Activated CD4-positive, alpha-beta memory T cell treated with anti-CD3 and anti-CD28 coated beads for 36 hours (primary cell): ENCODE results near the gene KRT74. TPM values are rescaled to one million over a fixed set of nuclear protein-coding genes. Genes with fewer than 3 reads are reported as not detected.
"Not testable (repeated sequence)": the region's sequence is repeated elsewhere in the genome, so short reads cannot be mapped to it uniquely, and the experiment has no call there.

Source experiments
- CTCF ChIA-PET: fragments of 350-600 bp; sonication (Branson Sonifier 250); formaldehyde crosslinking; loops from one replicate; lab custom pipeline; 2021; ENCODE audit warnings: antibody characterized with exemption, inconsistent platforms; lab: Charles Lee
- POLR2A ChIA-PET: fragments of 350-600 bp; sonication (Branson Sonifier 250); formaldehyde crosslinking; loops from one replicate; lab custom pipeline; 2021; ENCODE audit warnings: antibody characterized with exemption; lab: Charles Lee
- DNase-seq: peaks from one replicate; pipeline ENCODE4 v3.0.0-alpha.2; 2020
- H3K27ac Mint-ChIP-seq: one replicate; pipeline ENCODE4 v1.8.0; 2021; ENCODE audit warnings: mixed read lengths
- H3K27me3 Mint-ChIP-seq: one replicate; pipeline ENCODE4 v1.8.0; 2021; ENCODE audit warnings: mixed read lengths
- H3K36me3 Mint-ChIP-seq: one replicate; pipeline ENCODE4 v1.8.0; 2021; ENCODE audit warnings: mixed read lengths
- H3K4me1 Mint-ChIP-seq: one replicate; pipeline ENCODE4 v1.8.0; 2021; ENCODE audit warnings: low read depth, mixed read lengths
- H3K4me3 Mint-ChIP-seq: one replicate; pipeline ENCODE4 v1.8.0; 2021; ENCODE audit warnings: mild to moderate bottlenecking, mixed read lengths
- H3K9me3 Mint-ChIP-seq: one replicate; pipeline ENCODE4 v1.8.0; 2021; ENCODE audit warnings: mixed read lengths
- intact Hi-C: fragments of 100-400 bp; cut with micrococcal nuclease; formaldehyde crosslinking; loops from one replicate; pipeline ENCODE4 v1.15.1; 2023
- total RNA-seq, 2 experiments: library from RNA; stranded (reverse); gene quantifications; one replicate each; pipeline ENCODE4 v1.2.3, GENCODE V29; 2021

The KRT74 gene
- total RNA-seq, 2 experiments from 2014 or later, result not detected

DNA sequence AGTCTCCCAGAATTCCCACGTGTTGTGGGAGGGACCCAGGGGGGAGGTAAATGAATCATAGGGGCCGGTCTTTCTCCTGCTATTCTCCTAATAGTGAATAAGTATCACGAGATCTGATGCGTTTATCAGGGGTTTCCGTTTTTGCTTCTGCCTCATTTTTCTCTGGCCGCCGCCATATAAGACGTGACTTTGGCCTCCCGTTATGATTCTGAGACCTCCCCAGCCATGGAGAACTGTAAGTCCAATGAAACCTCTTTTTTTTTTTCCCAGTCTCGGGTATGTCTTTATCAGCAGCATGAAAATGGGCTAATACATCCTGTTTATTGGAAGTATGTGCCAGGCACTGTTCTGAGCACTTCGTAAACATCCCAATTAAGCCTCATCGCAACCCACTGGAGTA lies 26.8 kb upstream of the KRT74 start:
- no peak for DNase-seq
- peaks cover 2% of the 10 kb centered on the region for H3K27me3 Mint-ChIP-seq
- POLR2A ChIA-PET, result no interaction called here
- CTCF ChIA-PET, result no interaction called here
- no peak overlapping the region for H3K4me3 Mint-ChIP-seq
- peaks cover 16% of the 10 kb centered on the region for H3K4me1 Mint-ChIP-seq
- H3K9me3 Mint-ChIP-seq, result no peaks in the 10 kb centered on the region
- intact Hi-C loops, result no loop called here
- no peak overlapping the region for H3K27ac Mint-ChIP-seq
- H3K36me3 Mint-ChIP-seq, result no peaks in the 10 kb centered on the region

- peaks cover 2% of the 10 kb centered on the region for H3K27me3 Mint-ChIP-seq
- H3K27ac Mint-ChIP-seq, result no peak overlapping the region
- intact Hi-C loops, result no loop called here
- ChIA-PET CTCF (no interaction called here), POLR2A (no interaction called here)
- no peaks in the 10 kb centered on the region for H3K36me3 Mint-ChIP-seq
- no peak for DNase-seq
- H3K4me3 Mint-ChIP-seq, result no peak overlapping the region
- peaks cover 13% of the 10 kb centered on the region for H3K4me1 Mint-ChIP-seq
- H3K9me3 Mint-ChIP-seq, result no peaks in the 10 kb centered on the region
These were observed 26.4 kb upstream of the KRT74 start for GRCh38 chr12:52600071-52600470.

DNA sequence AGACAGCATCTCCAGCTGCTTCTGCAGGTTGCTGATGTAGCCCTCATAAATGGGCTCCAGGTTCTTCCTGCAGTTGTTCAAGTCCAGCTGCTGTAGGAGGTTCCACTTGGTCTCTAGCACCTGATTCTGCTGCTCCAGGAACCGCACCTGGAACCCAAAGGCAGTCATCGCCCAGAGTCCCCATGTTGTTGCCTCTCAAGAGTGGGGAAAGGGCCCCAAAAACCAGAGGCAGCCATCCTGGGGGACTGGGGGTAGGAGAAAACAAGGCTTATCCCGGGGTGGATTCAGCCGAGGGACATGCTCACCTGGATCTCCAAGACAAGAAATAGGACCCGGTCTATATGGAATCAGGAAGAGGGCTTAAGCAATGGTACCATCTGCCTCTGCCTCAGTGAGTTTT lies 25.3 kb upstream of the KRT74 start:
- Mint-ChIP-seq H3K4me3 (no peak overlapping the region), H3K27ac (no peak overlapping the region), H3K9me3 (no peaks in the 10 kb centered on the region), H3K36me3 (no peaks in the 10 kb centered on the region), H3K4me1 (peaks cover 6% of the 10 kb centered on the region), H3K27me3 (peaks cover 2% of the 10 kb centered on the region)
- POLR2A ChIA-PET, result no interaction called here
- CTCF ChIA-PET, result no interaction called here
- DNase-seq, result no peak
- intact Hi-C loops, result no loop called here

GRCh38 chr12:52594237-52594636 lies 20.6 kb upstream of the KRT74 start:
- CTCF ChIA-PET, result interaction anchor here (0.6 to 1.4 kb wide), 3 partner anchors 11 to 272 kb away, joined by 3 to 5 read pairs (median 3); no protein-coding TSS in a partner anchor
- H3K4me1 Mint-ChIP-seq, intact Hi-C loops, POLR2A ChIA-PET, H3K36me3 Mint-ChIP-seq, H3K4me3 Mint-ChIP-seq, H3K27me3 Mint-ChIP-seq, H3K27ac Mint-ChIP-seq, H3K9me3 Mint-ChIP-seq, DNase-seq: not testable (repeated sequence)

DNA sequence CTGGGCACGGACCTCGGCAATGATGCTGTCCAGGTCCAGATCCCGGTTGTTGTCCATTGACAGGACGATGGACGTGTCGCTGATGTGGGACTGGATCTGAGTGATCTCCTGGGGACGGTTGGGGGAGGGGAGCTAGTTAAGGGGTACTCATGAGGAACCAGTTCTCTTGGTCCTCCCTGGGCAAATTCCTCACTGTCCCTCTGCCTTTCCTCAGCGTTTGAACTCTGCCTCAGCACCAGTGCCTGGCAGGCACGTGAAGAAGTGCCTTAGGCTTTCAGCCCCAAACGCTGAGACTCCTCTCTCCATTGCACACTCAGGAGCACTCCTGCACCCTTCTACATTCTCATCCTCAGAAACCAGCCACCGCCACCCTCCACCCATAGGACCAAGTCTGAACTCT lies 17.9 kb upstream of the KRT74 start:
- DNase-seq, result no peak
- no peak overlapping the region for H3K4me3 Mint-ChIP-seq
- POLR2A ChIA-PET, result no interaction called here
- no peaks in the 10 kb centered on the region for H3K36me3 Mint-ChIP-seq
- peaks cover 4% of the 10 kb centered on the region for H3K4me1 Mint-ChIP-seq
- H3K27me3 Mint-ChIP-seq, result peaks cover 2% of the 10 kb centered on the region
- intact Hi-C loops, result no loop called here
- CTCF ChIA-PET, result no interaction called here
- no peak overlapping the region for H3K27ac Mint-ChIP-seq
- H3K9me3 Mint-ChIP-seq, result no peaks in the 10 kb centered on the region

DNA sequence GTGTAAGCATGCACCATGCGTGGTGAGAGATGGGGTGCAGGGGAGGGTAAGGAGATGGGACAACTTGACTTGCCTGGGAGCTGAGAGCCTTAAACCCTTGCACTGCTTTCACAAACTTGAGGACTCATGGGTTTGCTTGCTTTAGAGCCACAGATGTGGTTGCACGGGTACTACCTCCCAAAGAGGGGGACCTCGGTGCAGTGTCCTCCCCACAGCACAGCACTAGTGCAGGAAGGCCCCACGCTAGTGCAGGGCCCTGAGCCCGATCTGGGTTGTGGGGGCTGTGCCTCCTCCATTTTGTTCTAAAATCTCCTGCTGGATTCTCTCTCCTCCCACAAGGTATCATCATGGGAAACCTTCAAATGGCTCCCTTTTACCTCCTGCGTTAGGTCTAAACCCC lies 16.4 kb upstream of the KRT74 start:
- ChIA-PET CTCF (interaction anchor here (1.2 to 2.0 kb wide), 2 partner anchors 281 to 290 kb away, joined by 3 to 8 read pairs; no protein-coding TSS in a partner anchor), POLR2A (no interaction called here)
- Mint-ChIP-seq H3K36me3 (no peaks in the 10 kb centered on the region), H3K4me1 (peaks cover 16% of the 10 kb centered on the region), H3K27ac (no peak overlapping the region), H3K4me3 (no peak overlapping the region), H3K9me3 (no peaks in the 10 kb centered on the region), H3K27me3 (no peaks in the 10 kb centered on the region)
- intact Hi-C loops, result no loop called here
- no peak for DNase-seq

DNA sequence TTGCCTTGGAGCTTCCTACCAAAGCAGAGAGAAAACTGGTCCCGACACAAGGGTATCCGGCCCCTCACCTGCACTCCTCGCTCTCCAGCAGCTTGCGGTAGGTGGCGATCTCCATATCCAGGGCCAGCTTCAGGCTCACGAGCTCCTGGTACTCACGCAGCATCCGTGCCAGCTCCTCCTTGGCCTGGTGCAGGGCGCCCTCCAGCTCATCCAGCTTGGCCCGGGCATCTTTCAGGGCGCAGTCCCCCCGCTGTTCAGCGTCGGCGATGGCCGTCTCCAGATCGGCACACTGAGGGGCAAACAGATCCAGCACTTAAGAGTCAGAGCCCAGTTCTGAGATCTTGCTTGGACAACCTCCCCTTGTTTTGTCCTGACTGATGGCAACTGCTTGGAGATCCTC lies 13.9 kb upstream of the KRT74 start:
- intact Hi-C loops, result loop anchor here (10.0 kb wide), 1 partner anchor 57 kb away; no protein-coding TSS in a partner anchor
- ChIA-PET POLR2A (no interaction called here), CTCF (interaction anchor here (7.2 to 9.3 kb wide), 2 partner anchors 281 to 294 kb away, joined by 127 to 141 read pairs; no protein-coding TSS in a partner anchor)
- H3K36me3 Mint-ChIP-seq, result no peaks in the 10 kb centered on the region
- H3K27me3 Mint-ChIP-seq, result no peaks in the 10 kb centered on the region
- DNase-seq, result no peak
- H3K9me3 Mint-ChIP-seq, result no peaks in the 10 kb centered on the region
- no peak overlapping the region for H3K27ac Mint-ChIP-seq
- peaks cover 19% of the 10 kb centered on the region for H3K4me1 Mint-ChIP-seq
- no peak overlapping the region for H3K4me3 Mint-ChIP-seq

- H3K27me3 Mint-ChIP-seq, result no peaks in the 10 kb centered on the region
- peaks cover 19% of the 10 kb centered on the region for H3K4me1 Mint-ChIP-seq
- peak; percentile 53 for DNase-seq
- intact Hi-C loops, result loop anchor here (10.0 kb wide), 1 partner anchor 59 kb away; no protein-coding TSS in a partner anchor
- H3K4me3 Mint-ChIP-seq, result no peak overlapping the region
- no peak overlapping the region for H3K27ac Mint-ChIP-seq
- H3K36me3 Mint-ChIP-seq, result no peaks in the 10 kb centered on the region
- CTCF ChIA-PET, result interaction anchor here (0.7 to 9.3 kb wide), 3 partner anchors 9 to 296 kb away, joined by 4 to 141 read pairs (median 127); no protein-coding TSS in a partner anchor
- no peaks in the 10 kb centered on the region for H3K9me3 Mint-ChIP-seq
- POLR2A ChIA-PET, result no interaction called here
These were observed 12.3 kb upstream of the KRT74 start for GRCh38 chr12:52585946-52586345.

GRCh38 chr12:52585066-52585465 lies 11.4 kb upstream of the KRT74 start:
- no peak overlapping the region for H3K27ac Mint-ChIP-seq
- POLR2A ChIA-PET, result no interaction called here
- peaks cover 22% of the 10 kb centered on the region for H3K4me1 Mint-ChIP-seq

DNA sequence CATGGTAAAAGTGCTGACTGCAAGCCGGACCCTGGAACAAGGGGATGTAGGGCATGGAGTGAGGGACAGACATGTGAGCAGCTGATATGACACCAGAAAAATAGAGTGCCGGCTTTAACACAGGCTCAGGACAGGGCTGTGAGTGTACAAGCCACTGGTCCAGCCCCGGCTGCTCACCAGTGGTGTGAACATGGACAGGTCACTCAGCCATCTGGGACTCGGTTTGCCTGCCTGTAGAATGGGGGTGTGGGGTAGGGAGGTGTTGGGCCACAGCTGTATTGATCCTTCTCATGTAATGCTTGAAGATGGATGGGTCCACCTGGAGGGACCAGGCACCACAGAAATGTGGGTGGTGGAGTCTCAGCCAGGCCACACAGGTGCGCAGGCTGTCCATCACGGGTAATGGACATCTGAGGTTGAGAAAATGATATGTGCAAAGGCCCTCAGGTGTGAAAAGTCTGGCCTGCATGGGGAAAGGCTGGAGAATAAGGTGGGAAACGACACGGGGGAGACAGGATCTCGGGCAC lies 10.6 kb upstream of the KRT74 start:
- Mint-ChIP-seq H3K27me3 (no peaks in the 10 kb centered on the region), H3K4me3 (no peak overlapping the region), H3K9me3 (no peaks in the 10 kb centered on the region), H3K36me3 (no peaks in the 10 kb centered on the region), H3K4me1 (peaks cover 22% of the 10 kb centered on the region), H3K27ac (no peak overlapping the region)
- intact Hi-C loops, result loop anchor here (5.0 to 10.0 kb wide), 2 partner anchors 61 to 398 kb away; no protein-coding TSS in a partner anchor
- POLR2A ChIA-PET, result no interaction called here
- no peak for DNase-seq
- CTCF ChIA-PET, result interaction anchor here (0.5 to 9.3 kb wide), 5 partner anchors 10 to 470 kb away, joined by 3 to 141 read pairs (median 5); no protein-coding TSS in a partner anchor

More at GRCh38 chr12:52585066-52585465, 11.4 kb upstream of the KRT74 start:
- Mint-ChIP-seq H3K9me3 (no peaks in the 10 kb centered on the region), H3K27me3 (no peaks in the 10 kb centered on the region), H3K36me3 (no peaks in the 10 kb centered on the region), H3K4me3 (no peak overlapping the region)
- intact Hi-C loops, result loop anchor here (10.0 kb wide), 1 partner anchor 60 kb away; no protein-coding TSS in a partner anchor
- CTCF ChIA-PET, result interaction anchor here (7.2 to 9.3 kb wide), 2 partner anchors 284 to 296 kb away, joined by 127 to 141 read pairs; no protein-coding TSS in a partner anchor
- DNase-seq, result no peak

DNA sequence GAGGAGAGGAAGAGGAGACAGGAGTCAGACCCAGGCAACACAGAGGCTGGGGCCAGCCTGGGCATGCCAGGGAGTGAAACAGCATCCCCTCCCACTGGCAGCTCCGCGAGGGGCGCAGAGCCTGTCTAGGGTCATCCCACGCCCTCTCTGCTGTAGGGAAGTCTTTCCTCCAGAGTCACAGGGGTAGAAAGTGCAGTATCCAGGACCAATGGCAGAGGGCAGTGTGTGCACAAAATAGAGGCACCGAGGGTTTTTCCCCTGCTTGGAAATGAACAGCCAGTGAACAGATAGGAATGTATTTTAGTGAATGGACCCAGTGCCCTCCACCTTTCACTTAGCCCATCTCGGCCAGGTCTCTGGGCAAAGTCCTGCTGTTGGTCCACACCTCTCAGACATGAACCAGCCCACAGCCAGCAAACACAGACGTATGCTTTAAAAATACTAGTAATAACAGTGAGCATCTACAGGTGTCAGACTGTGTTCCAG lies 9.4 kb upstream of the KRT74 start:
- Mint-ChIP-seq H3K27me3 (no peaks in the 10 kb centered on the region), H3K27ac (no peak overlapping the region), H3K4me1 (peaks cover 22% of the 10 kb centered on the region), H3K9me3 (no peaks in the 10 kb centered on the region), H3K36me3 (no peaks in the 10 kb centered on the region), H3K4me3 (no peak overlapping the region)
- DNase-seq, result peak; percentile 74
- ChIA-PET CTCF (interaction anchor here (0.8 to 9.3 kb wide), 4 partner anchors 286 to 399 kb away, joined by 3 to 141 read pairs (median 65); no protein-coding TSS in a partner anchor), POLR2A (no interaction called here)
- intact Hi-C loops, result loop anchor here (1.0 to 10.0 kb wide), 4 partner anchors 62 to 399 kb away; no protein-coding TSS in a partner anchor

DNA sequence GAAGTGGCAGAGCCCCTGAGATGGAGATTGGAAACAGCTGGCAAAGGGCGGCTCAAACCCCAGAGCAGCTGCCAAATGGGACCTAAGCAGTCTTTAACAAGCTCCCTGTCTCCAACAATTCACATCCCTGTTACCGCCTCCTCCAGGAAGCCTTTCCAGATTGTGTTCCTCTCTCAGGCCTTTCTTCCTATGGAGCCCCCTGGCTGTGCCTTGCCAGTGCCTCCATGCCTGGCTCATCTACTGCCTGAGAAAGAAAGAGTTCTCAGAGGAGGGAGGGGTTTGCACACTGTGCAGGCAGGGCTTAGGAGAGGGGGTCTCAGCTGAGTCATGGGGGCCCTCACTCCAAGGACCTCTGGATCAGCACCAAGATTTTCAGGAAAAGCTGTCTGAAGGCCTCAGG lies 8.8 kb upstream of the KRT74 start:
- Mint-ChIP-seq H3K4me3 (no peak overlapping the region), H3K9me3 (no peaks in the 10 kb centered on the region), H3K27me3 (no peaks in the 10 kb centered on the region), H3K36me3 (no peaks in the 10 kb centered on the region), H3K27ac (no peak overlapping the region), H3K4me1 (peaks cover 22% of the 10 kb centered on the region)
- CTCF ChIA-PET, result interaction anchor here (0.8 to 9.3 kb wide), 5 partner anchors 136 to 400 kb away, joined by 3 to 141 read pairs (median 3); no protein-coding TSS in a partner anchor
- POLR2A ChIA-PET, result no interaction called here
- DNase-seq, result no peak
- intact Hi-C loops, result loop anchor here (5.0 to 10.0 kb wide), 2 partner anchors 62 to 400 kb away; no protein-coding TSS in a partner anchor
